GM19239 (cell line): ENCODE results near the gene MST1.
A peak's percentile ranks its signal among the peaks of the same experiment; 100 is the strongest.

ENCODE experiments used
- DNase-seq: peaks from one replicate; pipeline ENCODE4 v3.0.0; 2011; ENCODE audit warnings: low spot score; ENCODE audit not compliant: insufficient read length
- FAIRE-seq: peaks from 2 replicates; lab custom pipeline; 2011; peaks lifted over from hg19 to GRCh38; lab: Jason Lieb, UNC

The MST1 gene

GRCh38 chr3:49719214-49719884 lies 30.1 kb upstream of the MST1 start, which contains the start of gene AMIGO3:
AMIGO3 (minus strand) TSS chr3:49719684; CDS start chr3:49719465, 219 bp downstream.
- FAIRE-seq (peak; percentile 95), DNase-seq (peak; percentile 97)

GRCh38 chr3:49718858-49719213 lies 29.6 kb upstream of the MST1 start:
- FAIRE-seq (no peak), DNase-seq (no peak)

GRCh38 chr3:49717959-49718857 lies 28.9 kb upstream of the MST1 start:
- DNase-seq: no peak
- FAIRE-seq: no peak

- FAIRE-seq (no peak), DNase-seq (no peak)
Measured at GRCh38 chr3:49717211-49717958, 28.1 kb upstream of the MST1 start.

- FAIRE-seq: no peak
Measured at GRCh38 chr3:49716691-49717210, 27.5 kb upstream of the MST1 start.

GRCh38 chr3:49716169-49716568 lies 26.9 kb upstream of the MST1 start:
- DNase-seq: no peak
- no peak for FAIRE-seq

More at GRCh38 chr3:49716691-49717210, 27.5 kb upstream of the MST1 start:
- no peak for DNase-seq

- DNase-seq: no peak
- no peak for FAIRE-seq
Measured at GRCh38 chr3:49715611-49716121, 26.4 kb upstream of the MST1 start.

- no peak for DNase-seq
- no peak for FAIRE-seq
Measured at GRCh38 chr3:49714728-49715550, 25.7 kb upstream of the MST1 start.

GRCh38 chr3:49713336-49714105 lies 24.2 kb upstream of the MST1 start:
- DNase-seq (no peak), FAIRE-seq (no peak)

- no peak for DNase-seq
- no peak for FAIRE-seq
Measured at GRCh38 chr3:49712631-49713317, 23.5 kb upstream of the MST1 start.

- DNase-seq (no peak), FAIRE-seq (no peak)
Measured at GRCh38 chr3:49712166-49712565, 22.9 kb upstream of the MST1 start.

GRCh38 chr3:49711489-49711888 lies 22.2 kb upstream of the MST1 start:
- FAIRE-seq (no peak), DNase-seq (no peak)

GRCh38 chr3:49709852-49710251 lies 20.6 kb upstream of the MST1 start:
- no peak for FAIRE-seq
- no peak for DNase-seq

GRCh38 chr3:49707113-49707480 lies 17.8 kb upstream of the MST1 start:
- DNase-seq: no peak
- FAIRE-seq: no peak

- no peak for DNase-seq
- FAIRE-seq: no peak
Measured at GRCh38 chr3:49706456-49707112, 17.3 kb upstream of the MST1 start.

- DNase-seq (no peak), FAIRE-seq (no peak)
Measured at GRCh38 chr3:49705390-49705960, 16.2 kb upstream of the MST1 start.

GRCh38 chr3:49704629-49705028 lies 15.4 kb upstream of the MST1 start:
- DNase-seq (no peak), FAIRE-seq (no peak)
